ENCODE data around the gene NARS2. TPM values are rescaled to one million over a fixed set of nuclear protein-coding genes. Genes with fewer than 3 reads are reported as not detected.

The NARS2 gene
- total and polyA plus RNA-seq, 9 of the 15 experiments (the other 6 are each of a cell fraction or from before 2014, with no cell fraction given) = 26.8 to 48.0 (median 34.2) TPM

- TF ChIP-seq ZNF512 (tag; IDR thresholded peaks at IDR 0.05) = no peak
- TF ChIP-seq TAF15 (IDR thresholded peaks at IDR 0.05; ENCODE audit: low read depth, low read length) = no peak
- peak; percentile 93 for TF ChIP-seq JUND (IDR thresholded peaks at IDR 0.05; ENCODE audit: borderline replicate concordance, low read depth, low read length)
- peak; percentile 87; the same call in 1 of the 3 replicates for TF ChIP-seq JUND (tag; IDR thresholded peaks at IDR 0.05; ENCODE audit: borderline replicate concordance, low read depth, low read length)
- no peak for TF ChIP-seq SIN3B (IDR thresholded peaks at IDR 0.05; ENCODE audit: low read depth)
- TF ChIP-seq BMI1 (IDR thresholded peaks at IDR 0.05; ENCODE audit: low read length) = no peak
- TF ChIP-seq ATF6 (CRISPR knock-in tag; IDR thresholded peaks at IDR 0.05) = no peak
- no peak for TF ChIP-seq ASH1L (IDR thresholded peaks at IDR 0.05; ENCODE audit: borderline replicate concordance, low read depth, partially characterized antibody)
- TF ChIP-seq HMGN3 (IDR thresholded peaks at IDR 0.05; ENCODE audit: borderline replicate concordance, extremely low read depth, insufficient read length, low read depth, low read length) = peak; percentile 89
- peak; percentile 74 for TF ChIP-seq DACH1 (IDR thresholded peaks at IDR 0.05; ENCODE audit: partially characterized antibody)
- TF ChIP-seq SMARCB1 (IDR thresholded peaks at IDR 0.05; ENCODE audit: insufficient read length, low read depth) = no peak
- no peak for TF ChIP-seq ZKSCAN3 (CRISPR knock-in tag; IDR thresholded peaks at IDR 0.05)
- TF ChIP-seq RERE (CRISPR knock-in tag; IDR thresholded peaks at IDR 0.05; ENCODE audit: borderline replicate concordance) = no peak
- no peak for TF ChIP-seq ZHX1 (conservative IDR thresholded peaks at IDR 0.05; ENCODE audit: low read length)
- no peak for TF ChIP-seq RHOXF2B (CRISPR knock-in tag; conservative IDR thresholded peaks at IDR 0.05)
Observed at GRCh38 chr11:78416285-78417174, 158.1 kb downstream of the NARS2 start (continued).

Measured in K562 (cell line).